Transverse colon (tissue), 4 donors: ENCODE measurements around the gene FBXO4.

Source experiments
- POLR2AphosphoS5 ChIP-seq, 3 donors: sonication (generic); formaldehyde crosslinking; IDR thresholded peaks; one replicate each; pipeline ENCODE4 v1.6.1; 2016; ENCODE audit warnings: antibody characterized with exemption in 3 of 3
- TF ChIP-seq, protein P1 (sequence below), 5 experiments: fragments of 200-600 bp in 3 of 5; fragments of 450-650 bp in 2 of 5; sonication (generic) in 3 of 5; IDR thresholded peaks; 1 replicate in 2 of 5; 2 replicates in 3 of 5; pipeline ENCODE4 v1.5.1; 2016 to 2017; ENCODE audit warnings: antibody characterized with exemption in 5 of 5, inconsistent platforms in 3 of 5, mild to moderate bottlenecking in 2 of 5, moderate library complexity in 1 of 5

DNA sequence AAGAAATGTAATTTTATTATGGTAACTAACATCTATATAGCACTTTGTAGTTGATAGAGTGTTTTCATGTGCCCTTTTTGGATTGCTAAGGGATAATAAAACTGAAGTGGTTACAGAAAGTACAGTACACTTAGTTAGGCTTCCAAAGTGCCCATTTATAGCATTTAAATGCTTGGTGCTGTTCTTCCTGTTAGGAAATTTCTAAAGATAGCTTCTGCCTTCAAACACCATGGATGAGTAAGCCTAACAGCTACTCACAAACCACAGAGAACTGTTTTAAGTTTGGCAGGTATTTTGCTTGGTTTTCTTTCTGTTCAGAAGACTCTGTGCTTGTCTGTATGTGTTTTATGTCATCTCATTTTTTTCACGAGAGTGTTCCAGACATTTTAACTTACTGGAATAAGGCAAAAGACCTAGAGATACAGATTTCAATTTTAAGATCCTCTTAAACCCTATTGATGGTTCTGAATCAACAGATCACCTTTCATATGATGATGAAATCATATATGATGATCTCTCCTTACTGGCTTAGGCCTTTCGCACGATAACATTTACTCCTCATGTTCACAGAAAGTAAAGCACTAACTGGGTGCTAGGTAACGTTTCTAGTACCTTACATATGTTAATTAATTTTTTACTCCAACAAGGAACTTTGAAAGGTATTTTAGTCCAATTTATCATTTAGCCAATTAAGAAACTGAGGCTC lies 16.6 kb upstream of the FBXO4 start:
- no peak for TF ChIP-seq POLR2AphosphoS5 (IDR thresholded peaks at IDR 0.05)
- TF ChIP-seq, protein P1, sequence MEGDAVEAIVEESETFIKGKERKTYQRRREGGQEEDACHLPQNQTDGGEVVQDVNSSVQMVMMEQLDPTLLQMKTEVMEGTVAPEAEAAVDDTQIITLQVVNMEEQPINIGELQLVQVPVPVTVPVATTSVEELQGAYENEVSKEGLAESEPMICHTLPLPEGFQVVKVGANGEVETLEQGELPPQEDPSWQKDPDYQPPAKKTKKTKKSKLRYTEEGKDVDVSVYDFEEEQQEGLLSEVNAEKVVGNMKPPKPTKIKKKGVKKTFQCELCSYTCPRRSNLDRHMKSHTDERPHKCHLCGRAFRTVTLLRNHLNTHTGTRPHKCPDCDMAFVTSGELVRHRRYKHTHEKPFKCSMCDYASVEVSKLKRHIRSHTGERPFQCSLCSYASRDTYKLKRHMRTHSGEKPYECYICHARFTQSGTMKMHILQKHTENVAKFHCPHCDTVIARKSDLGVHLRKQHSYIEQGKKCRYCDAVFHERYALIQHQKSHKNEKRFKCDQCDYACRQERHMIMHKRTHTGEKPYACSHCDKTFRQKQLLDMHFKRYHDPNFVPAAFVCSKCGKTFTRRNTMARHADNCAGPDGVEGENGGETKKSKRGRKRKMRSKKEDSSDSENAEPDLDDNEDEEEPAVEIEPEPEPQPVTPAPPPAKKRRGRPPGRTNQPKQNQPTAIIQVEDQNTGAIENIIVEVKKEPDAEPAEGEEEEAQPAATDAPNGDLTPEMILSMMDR (IDR thresholded peaks at IDR 0.05): no peak
